H1 (cell line): Measurements from ENCODE around the gene DDHD1. TPM values are rescaled to one million over a fixed set of nuclear protein-coding genes. Genes with fewer than 3 reads are reported as not detected.

Experiments used
- ATF2 ChIP-seq: IDR thresholded peaks from 2 replicates; pipeline ENCODE4 v1.6.1; 2012; ENCODE audit warnings: low read length, inconsistent platforms
- CHD7 ChIP-seq: fragments of 300-600 bp; sonication (generic); IDR thresholded peaks from 2 replicates; pipeline ENCODE4 v1.7.1; 2012; ENCODE audit warnings: low read length, moderate library complexity, mild to moderate bottlenecking, inconsistent platforms; ENCODE audit not compliant: insufficient replicate concordance
- EP300 ChIP-seq, 2 experiments: IDR thresholded peaks; 1 replicate in 1 of 2; 2 replicates in 1 of 2; pipeline ENCODE4 v1.6.1; 2011 to 2012; ENCODE audit warnings: low read depth in 2 of 2, low read length in 2 of 2, mild to moderate bottlenecking in 2 of 2, borderline replicate concordance in 1 of 2, inconsistent platforms in 1 of 2, moderate library complexity in 1 of 2
- KDM4A ChIP-seq: IDR thresholded peaks from one replicate; pipeline ENCODE4 v1.7.1; 2012; ENCODE audit warnings: low read depth, mild to moderate bottlenecking, moderate library complexity, low read length, inconsistent platforms; ENCODE audit not compliant: severe bottlenecking
- KDM5A ChIP-seq: fragments of 200-600 bp; IDR thresholded peaks from 2 replicates; pipeline ENCODE4 v1.7.1; 2012; ENCODE audit warnings: mild to moderate bottlenecking, low read length, inconsistent platforms, mixed read lengths
- NRF1 ChIP-seq: IDR thresholded peaks from 2 replicates; pipeline ENCODE4 v1.6.1; 2011; ENCODE audit warnings: mild to moderate bottlenecking, low read depth, low read length, improper control_type of control experiment
- SP2 ChIP-seq: IDR thresholded peaks from 2 replicates; pipeline ENCODE4 v1.6.1; 2012; ENCODE audit warnings: mild to moderate bottlenecking, low read length, inconsistent platforms
- polyA plus RNA-seq, 7 experiments: library from polyadenylated mRNA; depleted of rRNA in 3 of 7; stranded (reverse) in 5 of 7; unstranded in 2 of 7; fragments of >200 nt in 5 of 7; fragments of 200-250 nt in 2 of 7; gene quantifications; 1 replicate in 5 of 7; 2 replicates in 1 of 7; 4 replicates in 1 of 7; pipeline versions ENCODE4 v1.2.1 to v1.2.3, GENCODE V29; 2011 to 2013; ENCODE audit warnings: missing spikeins in 2 of 7, mixed read lengths in 2 of 7
- total RNA-seq: library from RNA; stranded (reverse); fragmentation: NEBNext Ultra II Directional; extraction: Animal tissue kit (Norgen Biotek cat#: 25700); gene quantifications from 2 replicates; pipeline ENCODE4 v1.2.1, GENCODE V29; 2021

Gene DDHD1
- total and polyA plus RNA-seq, 2 of the 8 experiments (the other 6 are each of a cell fraction or from before 2014, with no cell fraction given) = 3.6 to 16.0 TPM

- TF ChIP-seq ATF2 = no peak
- no peak for TF ChIP-seq KDM4A
- TF ChIP-seq NRF1 = no peak
- no peak for TF ChIP-seq KDM5A
- no peak for TF ChIP-seq CHD7
- peak in 1 of 2 experiments; percentile 90; a peak in 2 of 3 replicates for TF ChIP-seq EP300 (IDR thresholded peaks at IDR 0.05; ENCODE audit: borderline replicate concordance in 1 of 2, low read depth in 2 of 2, low read length in 2 of 2)
- no peak for TF ChIP-seq SP2
These were observed 27.4 kb upstream of the DDHD1 start (continued) for GRCh38 chr14:53180272-53181221.
